Lower lobe of right lung (tissue), 2 donors: ENCODE results near the gene IFITM5. TPM values are rescaled to one million over a fixed set of nuclear protein-coding genes. Genes with fewer than 3 reads are reported as not detected.
A peak's percentile ranks its signal among the peaks of the same experiment; 100 is the strongest.

Experiments
- ATAC-seq, 2 donors: fragments of 200-7000 bp; cut with Tn5 transposase; one replicate each; pipeline ENCODE4 v1.9.1; 2020 to 2022; ENCODE audit warnings: mild to moderate bottlenecking in 2 of 2, moderate library complexity in 2 of 2
- DNase-seq: peaks from one replicate; pipeline ENCODE4 v3.0.0-alpha.2; 2020
- H3K27ac ChIP-seq: fragments of 200-600 bp; one replicate; pipeline ENCODE4 v1.8.0; 2022
- H3K27me3 ChIP-seq: fragments of 200-600 bp; one replicate; pipeline ENCODE4 v1.8.0; 2022; ENCODE audit warnings: low read depth
- H3K36me3 ChIP-seq: fragments of 200-600 bp; one replicate; pipeline ENCODE4 v1.8.0; 2022; ENCODE audit warnings: mild to moderate bottlenecking
- H3K4me1 ChIP-seq: fragments of 200-600 bp; one replicate; pipeline ENCODE4 v1.8.0; 2022
- H3K4me3 ChIP-seq: fragments of 200-600 bp; one replicate; pipeline ENCODE4 v1.8.0; 2022; ENCODE audit warnings: mild to moderate bottlenecking
- H3K9me3 ChIP-seq: fragments of 200-600 bp; one replicate; pipeline ENCODE4 v1.8.0; 2022
- intact Hi-C: fragments of 100-400 bp; cut with DNase I; formaldehyde crosslinking; loops from one replicate; pipeline ENCODE4 v1.11.0; 2022
- total RNA-seq: library from RNA; stranded (reverse); fragmentation: NEBNext Ultra II Directional; extraction: Animal tissue kit (Norgen Biotek cat#: 25700); gene quantifications from one replicate; pipeline ENCODE4 v1.2.1, GENCODE V29; 2021
- TF ChIP-seq, protein P1 (sequence below): fragments of 200-600 bp; IDR thresholded peaks from one replicate; pipeline ENCODE4 v1.8.0; 2022; ENCODE audit warnings: antibody characterized with exemption, mild to moderate bottlenecking
- donor health status: DM: no; HTN: yes; CAD: no; lungs with severe emphysema.

IFITM5 gene
- total RNA-seq, 1 donor from 2014 or later, result not detected

DNA sequence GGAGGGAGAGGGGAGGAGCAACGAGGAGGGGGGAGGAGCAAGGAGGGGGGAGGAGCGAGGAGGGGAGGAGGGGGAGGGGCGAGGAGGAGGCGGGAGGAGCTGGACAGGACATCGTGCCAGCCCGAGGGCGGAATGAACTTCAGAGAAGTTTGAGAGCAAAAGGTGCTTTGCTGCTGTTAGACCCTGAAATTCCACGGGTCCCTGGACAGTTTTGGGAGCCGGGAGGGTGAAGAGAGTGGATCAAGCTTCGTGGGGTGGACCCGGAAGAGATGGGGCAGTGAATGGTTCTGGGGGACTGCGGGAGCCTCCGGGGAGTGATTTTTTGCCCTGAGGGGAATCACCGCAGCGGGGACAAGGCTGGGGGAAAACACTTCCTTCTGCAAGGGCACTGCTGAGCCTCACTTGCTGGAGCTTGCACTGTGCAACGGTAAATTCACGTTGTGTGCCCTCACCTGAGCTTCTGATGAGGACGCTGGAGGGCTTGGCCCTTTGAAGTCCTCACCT lies 31.8 kb downstream of the IFITM5 start:
- intact Hi-C loops, result no loop called here
- H3K36me3 ChIP-seq, result no peaks in the 10 kb centered on the region
- peak overlapping the region; percentile 47 for H3K4me3 ChIP-seq
- peak overlapping the region; percentile 85 for H3K27ac ChIP-seq
- no peaks in the 10 kb centered on the region for H3K27me3 ChIP-seq
- DNase-seq (peak; percentile 86), ATAC-seq (peak; percentile 71 to 72)
- peaks cover 14% of the 10 kb centered on the region for H3K4me1 ChIP-seq
- TF ChIP-seq, protein P1, sequence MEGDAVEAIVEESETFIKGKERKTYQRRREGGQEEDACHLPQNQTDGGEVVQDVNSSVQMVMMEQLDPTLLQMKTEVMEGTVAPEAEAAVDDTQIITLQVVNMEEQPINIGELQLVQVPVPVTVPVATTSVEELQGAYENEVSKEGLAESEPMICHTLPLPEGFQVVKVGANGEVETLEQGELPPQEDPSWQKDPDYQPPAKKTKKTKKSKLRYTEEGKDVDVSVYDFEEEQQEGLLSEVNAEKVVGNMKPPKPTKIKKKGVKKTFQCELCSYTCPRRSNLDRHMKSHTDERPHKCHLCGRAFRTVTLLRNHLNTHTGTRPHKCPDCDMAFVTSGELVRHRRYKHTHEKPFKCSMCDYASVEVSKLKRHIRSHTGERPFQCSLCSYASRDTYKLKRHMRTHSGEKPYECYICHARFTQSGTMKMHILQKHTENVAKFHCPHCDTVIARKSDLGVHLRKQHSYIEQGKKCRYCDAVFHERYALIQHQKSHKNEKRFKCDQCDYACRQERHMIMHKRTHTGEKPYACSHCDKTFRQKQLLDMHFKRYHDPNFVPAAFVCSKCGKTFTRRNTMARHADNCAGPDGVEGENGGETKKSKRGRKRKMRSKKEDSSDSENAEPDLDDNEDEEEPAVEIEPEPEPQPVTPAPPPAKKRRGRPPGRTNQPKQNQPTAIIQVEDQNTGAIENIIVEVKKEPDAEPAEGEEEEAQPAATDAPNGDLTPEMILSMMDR, result no peak
- no peaks in the 10 kb centered on the region for H3K9me3 ChIP-seq

DNA sequence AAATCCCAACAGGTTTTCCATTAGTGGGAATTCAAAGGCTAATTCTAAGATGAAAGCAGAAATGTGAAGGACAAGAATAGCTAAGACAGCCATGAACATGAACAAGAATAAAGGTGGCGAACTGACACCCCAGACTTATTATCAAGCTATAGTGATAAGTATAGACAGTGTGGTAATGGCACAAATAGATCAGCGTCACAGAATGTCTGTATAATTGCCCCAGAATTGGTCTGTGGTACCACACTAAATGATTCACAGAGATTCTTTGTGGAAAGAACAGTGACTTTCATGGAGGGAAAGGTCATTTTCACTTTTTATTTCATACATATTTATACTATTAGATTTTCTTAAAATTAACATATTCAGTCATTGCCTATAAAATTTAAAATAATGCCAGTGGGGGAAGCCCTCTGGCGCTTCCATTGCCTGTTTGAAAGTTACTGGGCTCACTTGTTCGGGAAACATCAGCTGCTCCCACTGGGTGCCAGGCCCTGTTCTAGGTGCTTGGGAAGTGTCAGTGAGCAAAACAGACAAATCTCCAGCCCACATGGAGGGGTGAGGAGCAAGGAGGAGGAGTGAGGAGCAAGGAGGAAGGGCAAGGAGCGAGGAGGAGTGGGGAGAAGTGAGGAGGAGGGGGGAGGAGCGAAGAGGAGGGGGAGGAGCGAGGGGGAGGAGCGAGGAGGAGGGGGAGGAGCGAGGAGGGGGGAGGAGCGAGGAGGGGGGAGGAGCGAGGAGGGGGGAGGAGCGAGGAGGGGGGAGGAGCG lies 32.5 kb downstream of the IFITM5 start:
- Histone ChIP-seq H3K4me3 (no peak overlapping the region), H3K27ac (no peak overlapping the region), H3K9me3 (no peaks in the 10 kb centered on the region), H3K27me3 (no peaks in the 10 kb centered on the region), H3K4me1 (peaks cover 14% of the 10 kb centered on the region), H3K36me3 (no peaks in the 10 kb centered on the region)
- intact Hi-C loops, result no loop called here
- no peak for DNase-seq
- peak; percentile 35 to 36 for ATAC-seq
- TF ChIP-seq, protein P1, result no peak

DNA sequence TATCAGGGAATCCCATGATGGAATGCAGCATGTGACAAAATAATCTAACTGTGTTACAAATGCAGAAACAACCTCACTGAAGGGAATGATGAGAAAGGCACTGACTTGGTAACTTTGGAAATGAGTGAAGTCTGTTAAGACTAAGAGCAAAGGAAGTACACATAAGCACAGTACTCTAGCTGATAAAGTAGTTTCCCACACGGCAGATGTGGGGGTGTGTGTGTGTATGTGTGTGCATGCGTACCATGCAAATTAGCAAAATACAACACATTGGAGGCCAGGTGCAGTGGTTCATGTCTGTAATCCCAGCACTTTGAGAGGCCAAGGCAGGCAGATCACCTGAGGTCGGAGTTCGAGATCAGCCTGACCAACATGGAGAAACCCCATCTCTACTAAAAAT lies 37.7 kb downstream of the IFITM5 start:
- H3K36me3 ChIP-seq, result no peaks in the 10 kb centered on the region
- TF ChIP-seq, protein P1, result no peak
- intact Hi-C loops, result no loop called here
- H3K27me3 ChIP-seq, result no peaks in the 10 kb centered on the region
- no peak for DNase-seq
- no peak overlapping the region for H3K27ac ChIP-seq
- no peak for ATAC-seq
- H3K4me3 ChIP-seq, result no peak overlapping the region
- H3K4me1 ChIP-seq, result no peaks in the 10 kb centered on the region
- no peaks in the 10 kb centered on the region for H3K9me3 ChIP-seq

DNA sequence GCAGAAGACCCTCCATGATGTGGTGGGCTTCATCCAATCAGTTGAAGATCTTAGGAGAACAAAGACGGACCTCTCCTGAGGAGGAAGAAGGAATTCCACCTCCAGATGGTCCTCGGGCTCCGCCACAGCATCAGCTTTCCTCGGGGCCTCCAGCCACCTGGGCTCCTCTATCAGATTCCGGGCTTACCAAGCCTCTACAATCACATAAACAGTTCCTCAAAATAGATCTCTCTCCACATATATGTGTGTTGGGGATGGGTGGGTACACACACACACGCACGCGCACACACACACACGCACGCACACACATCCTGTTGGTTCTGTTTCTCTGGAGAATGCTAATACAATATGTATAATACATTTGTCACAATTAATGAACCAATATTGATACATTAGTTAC lies 39.9 kb downstream of the IFITM5 start:
- H3K4me1 ChIP-seq, result no peaks in the 10 kb centered on the region
- TF ChIP-seq, protein P1, result no peak
- intact Hi-C loops, result no loop called here
- no peaks in the 10 kb centered on the region for H3K27me3 ChIP-seq
- H3K27ac ChIP-seq, result no peak overlapping the region
- H3K4me3 ChIP-seq, result no peak overlapping the region
- H3K9me3 ChIP-seq, result no peaks in the 10 kb centered on the region
- DNase-seq (no peak), ATAC-seq (no peak)
- no peaks in the 10 kb centered on the region for H3K36me3 ChIP-seq

DNA sequence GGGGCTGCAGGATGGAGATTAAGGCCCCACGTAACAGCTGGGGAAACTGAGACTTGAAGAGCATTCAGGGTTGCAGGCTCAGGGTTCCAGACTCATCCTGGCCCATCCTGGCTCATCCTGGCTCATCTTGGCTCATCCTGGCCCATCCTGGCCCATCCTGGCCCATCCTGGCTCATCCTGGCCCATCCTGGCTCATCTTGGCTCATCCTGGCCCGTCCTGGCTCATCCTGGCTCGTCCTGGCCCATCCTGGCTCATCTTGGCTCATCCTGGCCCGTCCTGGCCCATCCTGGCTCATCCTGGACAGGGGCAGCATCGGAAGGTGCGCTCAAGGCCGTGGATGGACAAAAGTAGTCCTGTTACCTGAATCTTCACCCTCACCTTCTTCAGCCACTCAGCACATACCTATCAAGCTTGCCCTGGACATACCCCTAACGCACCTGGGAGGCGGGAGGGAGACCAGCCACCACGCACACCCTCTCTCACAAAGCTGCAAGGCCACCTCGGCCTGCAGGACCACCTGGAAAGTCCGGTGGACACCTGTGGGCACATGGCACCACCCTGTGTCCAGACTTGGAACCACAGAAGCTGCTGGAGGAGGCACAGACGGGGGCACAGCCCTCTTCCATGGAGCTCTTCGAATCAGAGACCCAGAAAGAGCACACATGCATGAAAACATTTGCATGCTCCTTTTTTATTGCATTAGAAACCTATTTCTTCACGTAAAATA lies 41.4 kb downstream of the IFITM5 start:
- TF ChIP-seq, protein P1, result no peak
- intact Hi-C loops, result no loop called here
- DNase-seq, result no peak

More for the DNA sequence above, 41.4 kb downstream of the IFITM5 start:
- Histone ChIP-seq H3K9me3 (no peaks in the 10 kb centered on the region), H3K36me3 (peaks cover 8% of the 10 kb centered on the region), H3K27me3 (no peaks in the 10 kb centered on the region), H3K4me3 (no peak overlapping the region), H3K27ac (no peak overlapping the region), H3K4me1 (no peaks in the 10 kb centered on the region)
- ATAC-seq, result peak in 1 of 2 donors; percentile 6
